NOMO-1 (cell line): ENCODE measurements around the gene SBK3.
"Not testable (repeated sequence)": the region's sequence is repeated elsewhere in the genome, so short reads cannot be mapped to it uniquely, and the experiment has no call there.

ENCODE experiments used
- DNase-seq, 2 experiments: peaks; one replicate each; lab custom pipeline; 2025; ENCODE audit not compliant: unreplicated experiment in 2 of 2; lab: John Stamatoyannopoulos, UW

Gene SBK3

GRCh38 chr19:55545443-55545842, at the start of gene SBK3:
Gene SBK3, minus strand, starts transcription at chr19:55545543. Its CDS starts 0 bp downstream, at chr19:55545543.
- no peak for DNase-seq

DNA sequence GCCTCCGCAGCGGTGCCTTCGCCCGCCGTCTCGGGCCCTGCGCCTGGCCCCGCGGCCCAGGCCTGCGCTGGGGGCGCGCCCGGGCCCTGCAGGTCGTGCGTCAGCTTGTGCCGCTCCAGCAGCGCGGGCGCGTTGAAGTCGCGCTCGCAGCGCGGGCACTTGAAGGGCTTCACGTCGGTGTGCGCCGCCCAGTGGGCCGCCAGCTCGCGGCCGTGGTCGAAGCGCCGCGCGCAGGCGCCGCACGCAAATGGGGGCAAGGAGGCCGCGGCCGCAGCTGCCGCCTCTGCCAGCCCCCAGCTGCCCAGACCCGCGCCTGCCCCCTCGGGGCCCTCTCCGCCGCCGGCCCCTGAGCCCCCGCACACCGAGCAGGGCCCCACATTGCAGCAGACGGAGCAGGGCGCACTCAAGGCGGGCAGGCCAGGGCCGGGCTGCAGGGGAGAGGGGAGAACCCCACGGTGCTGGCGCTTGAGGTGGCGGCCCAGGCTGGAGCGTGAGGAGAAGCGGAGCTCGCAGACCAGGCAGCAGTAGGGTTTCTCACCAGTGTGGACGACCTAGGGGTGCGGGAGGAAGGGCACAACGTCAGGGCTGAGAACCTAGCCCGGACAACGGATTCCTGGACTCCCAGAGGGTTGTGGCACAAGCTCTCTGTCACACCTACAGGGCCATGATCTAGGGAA, 47.9 kb upstream of the SBK3 start:
- no peak for DNase-seq

GRCh38 chr19:55592391-55593090, 47.2 kb upstream of the SBK3 start:
- no peak for DNase-seq

GRCh38 chr19:55591555-55591954, 46.2 kb upstream of the SBK3 start:
- no peak for DNase-seq

DNA sequence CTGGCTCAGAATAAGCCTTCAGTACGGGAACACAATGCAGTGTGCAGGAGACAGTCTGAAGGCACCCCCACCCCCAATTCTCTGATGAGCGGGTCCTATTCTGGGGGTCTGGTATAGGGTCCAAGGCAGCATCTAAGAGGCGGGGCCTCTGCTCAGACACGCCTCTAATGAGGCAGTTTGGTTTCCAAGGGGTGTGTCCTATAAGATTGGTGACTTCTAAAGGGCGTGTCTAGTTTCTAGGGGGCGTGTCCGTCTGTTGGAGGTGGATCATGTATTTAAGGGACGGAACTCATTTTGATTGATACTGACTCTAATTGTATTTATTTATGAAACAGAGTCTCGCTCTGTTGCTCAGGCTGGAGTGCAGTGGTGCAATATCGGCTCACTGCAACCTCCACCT, 45.3 kb upstream of the SBK3 start:
- no peak for DNase-seq

GRCh38 chr19:55590109-55590508, 44.8 kb upstream of the SBK3 start:
- no peak for DNase-seq

DNA sequence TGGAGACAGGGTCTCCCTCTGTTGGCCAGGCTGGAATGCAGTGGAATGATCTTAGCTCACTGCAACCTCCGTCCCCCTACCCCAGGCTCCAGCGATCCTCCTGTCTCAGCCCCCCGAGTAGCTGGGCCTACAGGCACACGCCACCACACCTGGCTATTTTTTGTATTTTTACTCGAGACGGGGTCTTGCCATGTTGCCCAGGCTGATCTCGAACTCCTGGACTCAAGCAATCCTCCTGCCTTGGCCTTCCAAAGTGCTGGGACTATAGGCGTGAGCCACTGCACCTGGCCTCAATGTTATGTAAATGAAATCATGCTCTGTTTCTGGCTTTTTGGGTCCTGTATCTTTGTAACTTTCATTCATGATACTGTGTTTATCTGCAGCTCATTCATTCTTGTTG, 43.4 kb upstream of the SBK3 start:
- DNase-seq: no peak

- peak; percentile 70 to 76 for DNase-seq
Observed at GRCh38 chr19:55586976-55587668, 41.8 kb upstream of the SBK3 start.

DNA sequence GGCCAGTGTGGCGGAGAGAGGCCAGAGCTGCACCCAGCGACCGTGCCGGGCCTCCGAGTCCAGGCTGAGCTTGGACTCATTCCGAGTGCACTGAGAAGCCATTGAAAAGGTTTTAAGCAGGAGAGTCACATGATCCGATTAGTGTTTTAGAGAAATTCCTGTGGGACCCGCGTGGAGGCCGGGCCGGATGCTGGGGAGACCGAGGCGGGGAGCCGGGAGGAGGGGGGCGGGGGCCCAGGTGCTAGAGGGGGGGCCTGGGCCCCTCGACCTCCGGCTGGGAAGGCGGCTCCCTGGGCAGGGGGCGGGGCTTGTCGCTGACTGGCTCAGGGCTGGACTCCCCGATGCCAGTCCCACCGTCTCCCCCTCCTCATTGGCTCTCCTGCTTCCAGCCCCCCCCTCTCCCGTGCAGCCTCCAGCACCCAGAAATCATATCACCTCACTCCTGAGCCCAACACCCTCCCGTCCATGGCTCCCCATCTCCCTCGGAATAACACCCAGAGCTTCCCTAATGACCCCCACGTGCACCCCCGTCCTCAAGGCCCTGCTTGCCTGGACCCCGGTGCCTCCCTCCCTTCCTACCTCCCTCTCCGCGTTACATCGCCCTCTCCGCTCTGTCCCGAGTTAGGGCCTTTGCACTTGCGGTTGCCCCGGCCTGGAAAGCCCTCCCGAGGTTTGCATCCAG, 40.5 kb upstream of the SBK3 start:
- no peak for DNase-seq

DNA sequence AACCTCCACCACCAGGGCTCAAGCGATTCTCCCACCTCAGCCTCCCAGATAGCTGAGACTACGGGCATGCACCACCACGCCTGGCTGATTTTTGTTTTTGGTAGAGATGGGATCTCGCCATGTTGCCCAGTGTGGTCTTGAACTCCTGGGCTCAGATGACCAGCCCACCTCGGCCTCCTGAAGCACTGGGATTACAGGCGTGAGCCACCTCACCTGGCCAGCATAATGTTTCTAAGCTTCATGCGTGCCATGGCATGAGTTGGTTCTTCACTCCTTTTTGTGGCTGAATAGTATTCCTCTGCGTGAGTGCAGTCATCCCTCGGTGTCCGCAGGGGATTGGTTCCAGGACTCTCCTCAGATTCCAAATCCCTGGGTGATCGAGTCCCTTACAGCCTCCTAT, 39.5 kb upstream of the SBK3 start:
- DNase-seq: no peak

GRCh38 chr19:55583897-55584296, 38.6 kb upstream of the SBK3 start:
- DNase-seq: not testable (repeated sequence)

GRCh38 chr19:55582284-55582683, 36.9 kb upstream of the SBK3 start:
- not testable (repeated sequence) for DNase-seq

DNA sequence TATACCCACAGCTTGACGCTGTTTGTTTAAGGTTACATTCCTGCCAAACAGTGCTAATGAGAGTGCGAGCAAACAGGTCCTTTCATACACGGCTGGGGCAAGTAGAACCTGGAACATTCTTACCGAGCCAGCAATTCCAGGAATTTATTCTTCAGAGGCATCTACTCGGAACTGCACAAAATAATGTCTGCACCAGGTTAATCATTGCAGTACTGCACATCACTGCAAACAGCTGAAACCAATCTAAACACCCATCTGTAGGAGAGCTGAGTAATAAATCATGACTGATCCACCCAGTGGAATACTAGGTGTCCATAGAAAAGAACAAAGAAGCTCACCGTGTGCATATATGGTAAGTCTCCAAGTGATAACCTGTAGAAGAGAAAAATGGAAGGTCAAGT, 36.5 kb upstream of the SBK3 start:
- DNase-seq: no peak

DNA sequence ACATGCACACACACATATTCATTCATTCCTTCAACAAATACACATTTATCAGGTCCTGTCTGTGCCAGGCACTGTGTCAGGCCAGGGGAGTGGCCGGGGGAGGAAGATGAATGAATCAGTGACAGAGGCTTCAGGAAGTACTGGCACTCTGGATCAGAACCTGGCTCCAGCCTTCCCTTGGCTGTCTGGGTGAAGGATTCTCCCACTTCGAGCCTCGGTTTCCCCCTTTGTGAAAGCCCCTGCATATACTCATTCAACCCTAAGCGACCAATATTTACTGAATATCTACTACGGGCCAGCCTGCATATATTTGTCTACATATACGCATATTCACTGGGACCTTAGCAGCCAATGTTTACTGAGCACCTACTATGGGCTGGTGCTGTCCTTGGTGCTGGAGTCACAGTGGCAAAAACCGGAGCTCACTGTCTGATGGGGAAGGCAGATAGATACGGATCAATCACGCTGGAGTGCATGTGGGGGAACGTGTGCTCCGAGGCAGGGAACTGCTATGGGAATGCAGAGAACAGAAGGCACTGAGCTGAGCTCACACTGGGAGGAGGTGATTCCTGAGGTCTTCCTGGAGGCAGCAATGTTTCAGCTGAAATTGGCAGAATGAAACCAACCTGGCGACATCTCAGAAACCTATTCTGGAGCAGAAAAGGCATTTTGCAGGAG, 35.9 kb upstream of the SBK3 start:
- DNase-seq: no peak

GRCh38 chr19:55580628-55581144, 35.3 kb upstream of the SBK3 start, which contains the start of gene ZNF579:
Gene ZNF579, minus strand, starts transcription at chr19:55580848. Its CDS starts 1,209 bp downstream, at chr19:55579639.
- DNase-seq: peak; percentile 68 to 70

GRCh38 chr19:55579766-55580621, 34.7 kb upstream of the SBK3 start:
- no peak for DNase-seq

DNA sequence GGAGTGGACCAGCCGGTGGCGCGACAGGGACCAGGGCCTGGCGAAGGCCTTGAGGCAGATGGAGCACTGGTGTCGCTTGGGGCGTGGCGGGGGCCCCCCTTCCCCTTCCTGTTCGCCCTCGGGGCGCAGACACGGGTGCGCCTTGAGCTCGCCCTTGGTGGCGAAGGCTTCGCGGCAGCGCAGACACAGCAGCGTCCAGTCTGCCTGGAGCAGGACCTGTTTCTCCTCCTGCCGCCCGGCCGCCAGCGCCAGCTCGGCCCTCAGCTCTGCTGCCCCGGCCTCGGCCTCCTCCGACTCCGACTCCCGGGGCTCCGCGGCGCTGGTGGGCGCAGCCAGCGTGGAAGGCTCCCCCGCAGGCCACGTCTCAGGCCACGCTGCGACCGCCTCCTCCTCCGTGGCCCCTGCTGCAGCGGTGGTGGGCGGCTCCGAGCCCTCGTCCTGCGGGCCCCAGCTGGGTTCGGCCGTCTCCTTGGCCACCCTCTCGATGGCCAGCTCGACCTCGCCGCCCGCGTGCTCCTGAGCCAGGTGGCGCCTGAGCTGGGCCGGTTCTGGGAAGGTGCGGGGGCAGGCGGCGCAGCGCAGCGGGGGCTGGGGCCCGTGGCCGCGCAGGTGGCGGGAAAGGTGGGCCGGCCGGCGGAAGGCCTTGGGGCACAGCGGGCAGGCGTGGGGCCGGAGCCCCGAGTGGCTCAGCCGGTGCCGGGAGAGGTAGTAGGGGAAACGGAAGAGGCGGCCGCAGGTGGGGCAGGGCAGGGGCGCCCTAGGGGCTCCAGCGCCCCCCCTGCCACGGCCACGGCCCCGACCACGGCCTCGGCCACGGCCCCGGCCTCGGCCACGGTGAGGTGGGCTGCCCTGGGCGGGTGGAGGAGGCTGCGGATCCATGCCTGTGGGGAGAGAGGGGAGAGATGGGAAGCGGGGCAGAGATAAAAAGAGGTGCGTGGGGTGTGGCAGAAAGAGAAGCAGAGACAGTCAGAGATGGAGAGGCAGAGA, 33.7 kb upstream of the SBK3 start:
- no peak for DNase-seq

GRCh38 chr19:55578031-55578760, 32.9 kb upstream of the SBK3 start:
- no peak for DNase-seq
